A549 (cell line): ENCODE data around the gene TMEM167B.

Source experiments
- BHLHE40 ChIP-seq: IDR thresholded peaks from 2 replicates; pipeline ENCODE4 v1.6.1; 2012; ENCODE audit warnings: low read depth, low read length, inconsistent platforms
- CHD2 ChIP-seq: fragments of 150-350 bp; IDR thresholded peaks from 2 replicates; pipeline ENCODE4 v1.6.1; 2014; ENCODE audit warnings: low read length; ENCODE audit not compliant: partially characterized antibody
- CTCF ChIP-seq: fragments of >200 bp; sonication (Bioruptor Twin); formaldehyde crosslinking; IDR thresholded peaks from 3 replicates; pipeline ENCODE4 v1.5.1; 2016
- EP300 ChIP-seq, 2 experiments: fragments of >200 bp; sonication (Bioruptor Twin); formaldehyde crosslinking; IDR thresholded peaks; 2 replicates in 1 of 2; 3 replicates in 1 of 2; pipeline ENCODE4 v1.6.1; 2016 to 2017
- POLR2A ChIP-seq: IDR thresholded peaks from 2 replicates; pipeline ENCODE4 v1.6.1; 2012; ENCODE audit warnings: mild to moderate bottlenecking, low read length
- RARB ChIP-seq: fragments of 250-450 bp; sonication (Bioruptor Pico); IDR thresholded peaks from 2 replicates; pipeline ENCODE4 v1.8.0; 2021; ENCODE audit warnings: mild to moderate bottlenecking, moderate library complexity
- RCOR1 ChIP-seq: fragments of 150-350 bp; IDR thresholded peaks from 2 replicates; pipeline ENCODE4 v1.6.1; 2014; ENCODE audit warnings: antibody characterized with exemption, low read length, low read depth
- REST ChIP-seq: fragments of 200-600 bp; sonication (generic); IDR thresholded peaks from 2 replicates; pipeline ENCODE4 v1.6.1; 2016; ENCODE audit warnings: antibody characterized with exemption, mild to moderate bottlenecking, moderate library complexity
- ZFP36 ChIP-seq: fragments of 450-650 bp; IDR thresholded peaks from 2 replicates; pipeline ENCODE4 v1.6.1; 2014; ENCODE audit warnings: borderline replicate concordance; ENCODE audit not compliant: partially characterized antibody
- TF ChIP-seq, protein P1 (sequence below): fragments of 450-650 bp; IDR thresholded peaks from 2 replicates; pipeline ENCODE4 v1.6.1; 2014; ENCODE audit warnings: antibody characterized with exemption
- TF ChIP-seq, protein P2 (sequence below): IDR thresholded peaks from 2 replicates; pipeline ENCODE4 v1.6.1; 2012

GRCh38 chr1:109060707-109061106 lies 29.9 kb upstream of the TMEM167B start:
- TF ChIP-seq POLR2A (no peak), CTCF (no peak), RARB (no peak), BHLHE40 (no peak), RCOR1 (no peak), ZFP36 (no peak), EP300 (IDR thresholded peaks at IDR 0.05) (no peak), CHD2 (no peak), REST (no peak)
- TF ChIP-seq, protein P1, sequence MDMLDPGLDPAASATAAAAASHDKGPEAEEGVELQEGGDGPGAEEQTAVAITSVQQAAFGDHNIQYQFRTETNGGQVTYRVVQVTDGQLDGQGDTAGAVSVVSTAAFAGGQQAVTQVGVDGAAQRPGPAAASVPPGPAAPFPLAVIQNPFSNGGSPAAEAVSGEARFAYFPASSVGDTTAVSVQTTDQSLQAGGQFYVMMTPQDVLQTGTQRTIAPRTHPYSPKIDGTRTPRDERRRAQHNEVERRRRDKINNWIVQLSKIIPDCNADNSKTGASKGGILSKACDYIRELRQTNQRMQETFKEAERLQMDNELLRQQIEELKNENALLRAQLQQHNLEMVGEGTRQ = no peak
- TF ChIP-seq, protein P2, sequence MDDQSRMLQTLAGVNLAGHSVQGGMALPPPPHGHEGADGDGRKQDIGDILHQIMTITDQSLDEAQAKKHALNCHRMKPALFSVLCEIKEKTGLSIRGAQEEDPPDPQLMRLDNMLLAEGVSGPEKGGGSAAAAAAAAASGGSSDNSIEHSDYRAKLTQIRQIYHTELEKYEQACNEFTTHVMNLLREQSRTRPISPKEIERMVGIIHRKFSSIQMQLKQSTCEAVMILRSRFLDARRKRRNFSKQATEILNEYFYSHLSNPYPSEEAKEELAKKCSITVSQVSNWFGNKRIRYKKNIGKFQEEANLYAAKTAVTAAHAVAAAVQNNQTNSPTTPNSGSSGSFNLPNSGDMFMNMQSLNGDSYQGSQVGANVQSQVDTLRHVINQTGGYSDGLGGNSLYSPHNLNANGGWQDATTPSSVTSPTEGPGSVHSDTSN = no peak
